ENCODE data around the gene ANO3.

DNA sequence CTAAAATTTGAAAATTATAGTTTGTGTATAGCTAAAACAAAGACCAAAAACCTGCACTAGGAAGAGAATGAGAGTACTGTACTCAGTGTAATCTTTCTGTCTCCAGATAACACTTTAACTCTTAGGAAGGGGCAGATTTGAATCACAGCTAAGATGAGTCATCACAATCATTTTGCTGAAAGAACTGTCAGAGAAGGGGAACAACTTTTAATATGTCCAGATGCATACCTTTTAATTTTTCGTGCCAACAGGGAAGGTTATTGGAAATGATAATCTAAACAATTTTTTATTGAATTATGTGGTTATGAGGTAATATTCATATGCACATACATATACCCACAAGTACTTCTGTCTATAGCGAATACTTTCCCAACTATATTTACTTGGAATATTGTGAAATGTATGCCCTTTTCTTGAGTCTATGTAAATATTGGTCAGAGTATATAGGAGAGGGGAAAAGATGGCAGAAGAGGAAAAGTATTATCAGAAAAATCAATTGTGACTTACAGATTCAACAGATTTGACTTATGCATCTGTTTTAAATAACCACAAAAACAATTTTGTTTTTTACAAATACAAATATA, 291.2 kb downstream of the ANO3 start:
- no peak for TF ChIP-seq CTCF (IDR thresholded peaks at IDR 0.05)
- TF ChIP-seq POLR2A (IDR thresholded peaks at IDR 0.05) = no peak

All from thyroid gland (tissue), 4 donors.